K562 (cell line): ENCODE results near the gene GLP1R. TPM values are rescaled to one million over a fixed set of nuclear protein-coding genes. Genes with fewer than 3 reads are reported as not detected.

Experiments used
- ARNT ChIP-seq, 2 experiments: fragments of 450-650 bp; IDR thresholded peaks; 2 replicates each; pipeline ENCODE4 v1.6.1; 2016; ENCODE audit warnings: mild to moderate bottlenecking in 1 of 2
- CBFB ChIP-seq: sonication (generic); formaldehyde crosslinking; IDR thresholded peaks from 2 replicates; pipeline ENCODE4 v1.4.0; 2020; ENCODE audit warnings: mild to moderate bottlenecking, missing genetic modification reagents
- CBX3 ChIP-seq, 2 experiments: IDR thresholded peaks; 1 replicate in 1 of 2; 2 replicates in 1 of 2; pipeline ENCODE4 v1.6.1; 2012; ENCODE audit warnings: inconsistent platforms in 2 of 2, low read length in 2 of 2, borderline replicate concordance in 1 of 2, control low read depth in 1 of 2
- CC2D1A ChIP-seq: fragments of 450-650 bp; IDR thresholded peaks from 2 replicates; pipeline ENCODE4 v1.6.1; 2017; ENCODE audit warnings: mild to moderate bottlenecking
- KDM4B ChIP-seq, 2 experiments: fragments of 450-650 bp in 1 of 2; sonication (generic) in 1 of 2; IDR thresholded peaks; 2 replicates each; pipeline ENCODE4 v1.6.1; 2016 to 2017; ENCODE audit warnings: borderline replicate concordance in 2 of 2, antibody characterized with exemption in 1 of 2, low read depth in 1 of 2, mild to moderate bottlenecking in 1 of 2
- KHSRP ChIP-seq: fragments of 450-650 bp; IDR thresholded peaks from 2 replicates; pipeline ENCODE4 v1.6.1; 2017
- LEF1 ChIP-seq: fragments of 450-650 bp; IDR thresholded peaks from 2 replicates; pipeline ENCODE4 v1.6.1; 2016; ENCODE audit warnings: mild to moderate bottlenecking
- NR4A1 ChIP-seq, 2 experiments: fragments of 250-450 bp in 1 of 2; fragments of 450-650 bp in 1 of 2; sonication (Bioruptor Pico) in 1 of 2; IDR thresholded peaks; 2 replicates each; pipeline versions ENCODE4 v1.4.0 to v1.6.1; 2016 to 2020; ENCODE audit warnings: mild to moderate bottlenecking in 2 of 2, missing compliant biosample characterization in 1 of 2, missing genetic modification characterization in 1 of 2, moderate library complexity in 1 of 2
- NUFIP1 ChIP-seq: fragments of 450-650 bp; IDR thresholded peaks from 2 replicates; pipeline ENCODE4 v1.6.1; 2018; ENCODE audit not compliant: partially characterized antibody
- STAT5A ChIP-seq: IDR thresholded peaks from 2 replicates; pipeline ENCODE4 v1.6.1; 2012; ENCODE audit warnings: low read length, inconsistent platforms, borderline replicate concordance
- ZKSCAN8 ChIP-seq: fragments of 200-800 bp; sonication (Bioruptor generic); IDR thresholded peaks from 2 replicates; pipeline ENCODE4 v1.6.1; 2016; ENCODE audit warnings: missing genetic modification characterization, missing compliant biosample characterization
- ZNF583 ChIP-seq: fragments of 250-450 bp; sonication (Bioruptor Pico); IDR thresholded peaks from 2 replicates; pipeline ENCODE4 v1.4.0; 2020
- ZNF584 ChIP-seq: fragments of 200-800 bp; sonication (Bioruptor generic); IDR thresholded peaks from 2 replicates; pipeline ENCODE4 v1.6.1; 2016; ENCODE audit warnings: low read depth, mild to moderate bottlenecking, missing genetic modification characterization, missing compliant biosample characterization
- ZNF644 ChIP-seq: fragments of 200-800 bp; sonication (Bioruptor generic); IDR thresholded peaks from 2 replicates; pipeline ENCODE4 v1.6.1; 2016; ENCODE audit warnings: low read depth, missing genetic modification characterization, missing compliant biosample characterization
- ZSCAN29 ChIP-seq: fragments of 450-650 bp; IDR thresholded peaks from 2 replicates; pipeline ENCODE4 v1.6.1; 2017
- polyA plus RNA-seq, 8 experiments: library from polyadenylated mRNA; depleted of rRNA in 4 of 8; stranded (reverse) in 5 of 8; unstranded in 3 of 8; fragments of >200 nt; fragmentation: Nextera tagmentation in 2 of 8; fragmentation: Illumina TruSeq in 1 of 8; extraction: Ambion mirVana in 2 of 8; extraction: Trizol in 1 of 8; gene quantifications; 2 replicates each; pipeline versions ENCODE4 v1.2.1 to v1.2.3, GENCODE V29; 2011 to 2014; ENCODE audit warnings: inconsistent platforms in 1 of 8, missing spikeins in 1 of 8
- total RNA-seq, 7 experiments: library from RNA; depleted of rRNA in 6 of 7; stranded (reverse); fragments of >200 nt in 6 of 7; fragmentation: Illumina TruSeq in 2 of 7; extraction: Trizol in 2 of 7; gene quantifications; 2 replicates each; pipeline versions ENCODE4 v1.2.1 to v1.2.3, GENCODE V29; 2011 to 2021; ENCODE audit warnings: low replicate concordance in 1 of 7
- TF ChIP-seq, protein P1 (sequence below): fragments of 250-450 bp; sonication (Bioruptor Pico); IDR thresholded peaks from 2 replicates; pipeline ENCODE4 v1.4.0; 2020; ENCODE audit warnings: mild to moderate bottlenecking, moderate library complexity, borderline replicate concordance
- TF ChIP-seq, protein P2 (sequence below): fragments of 200-800 bp; sonication (Bioruptor generic); IDR thresholded peaks from 2 replicates; pipeline ENCODE4 v1.6.1; 2016; ENCODE audit warnings: missing genetic modification characterization, missing compliant biosample characterization

GLP1R gene
- total and polyA plus RNA-seq, 9 of the 15 experiments (the other 6 are each of a cell fraction or from before 2014, with no cell fraction given) = not detected

DNA sequence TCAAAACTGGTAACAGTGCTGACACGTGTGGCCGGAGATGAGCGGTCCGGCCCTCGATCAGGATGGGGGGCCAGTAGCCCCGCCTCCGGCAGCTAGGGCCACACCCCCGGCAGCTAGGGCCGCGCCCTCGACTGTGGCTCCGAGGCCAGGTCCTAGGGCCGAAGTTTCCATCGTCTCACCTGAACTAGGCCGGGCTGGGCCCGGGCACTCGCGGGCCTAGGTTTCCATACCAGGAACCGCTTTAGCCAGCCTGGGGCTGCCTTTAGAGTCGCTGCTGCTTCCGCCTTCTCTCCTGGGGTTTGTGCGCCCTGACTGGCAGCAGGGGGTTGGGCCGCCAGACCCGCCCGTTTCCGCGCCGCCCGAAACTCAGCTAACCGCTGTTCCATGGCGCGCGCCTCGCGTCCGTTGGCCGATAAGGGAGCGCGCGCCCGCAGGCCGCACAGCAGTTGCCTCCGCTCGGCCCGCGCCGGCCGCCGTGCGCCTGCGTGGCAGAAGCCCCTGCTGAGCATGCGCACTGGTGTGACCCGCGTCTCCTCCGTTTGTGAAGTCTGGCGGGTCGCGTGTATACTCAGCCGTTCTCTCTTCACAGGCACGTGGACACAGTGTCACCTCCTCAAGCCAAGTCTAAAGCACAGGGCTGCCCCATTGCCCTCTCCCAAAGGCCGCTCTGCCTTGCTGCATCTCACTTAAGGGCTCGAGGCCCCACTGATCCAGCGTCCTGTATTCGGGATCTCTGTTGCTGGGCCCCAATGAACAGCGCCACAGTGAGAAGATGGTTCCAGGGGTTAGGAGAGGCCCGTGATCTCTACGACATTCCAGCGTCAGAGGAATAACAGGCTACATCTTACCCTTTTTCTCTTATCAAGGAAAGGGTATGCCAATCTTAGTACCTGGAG is 66.4 kb downstream of the GLP1R start, which contains the start of gene SAYSD1 (continued):
- TF ChIP-seq, protein P1, sequence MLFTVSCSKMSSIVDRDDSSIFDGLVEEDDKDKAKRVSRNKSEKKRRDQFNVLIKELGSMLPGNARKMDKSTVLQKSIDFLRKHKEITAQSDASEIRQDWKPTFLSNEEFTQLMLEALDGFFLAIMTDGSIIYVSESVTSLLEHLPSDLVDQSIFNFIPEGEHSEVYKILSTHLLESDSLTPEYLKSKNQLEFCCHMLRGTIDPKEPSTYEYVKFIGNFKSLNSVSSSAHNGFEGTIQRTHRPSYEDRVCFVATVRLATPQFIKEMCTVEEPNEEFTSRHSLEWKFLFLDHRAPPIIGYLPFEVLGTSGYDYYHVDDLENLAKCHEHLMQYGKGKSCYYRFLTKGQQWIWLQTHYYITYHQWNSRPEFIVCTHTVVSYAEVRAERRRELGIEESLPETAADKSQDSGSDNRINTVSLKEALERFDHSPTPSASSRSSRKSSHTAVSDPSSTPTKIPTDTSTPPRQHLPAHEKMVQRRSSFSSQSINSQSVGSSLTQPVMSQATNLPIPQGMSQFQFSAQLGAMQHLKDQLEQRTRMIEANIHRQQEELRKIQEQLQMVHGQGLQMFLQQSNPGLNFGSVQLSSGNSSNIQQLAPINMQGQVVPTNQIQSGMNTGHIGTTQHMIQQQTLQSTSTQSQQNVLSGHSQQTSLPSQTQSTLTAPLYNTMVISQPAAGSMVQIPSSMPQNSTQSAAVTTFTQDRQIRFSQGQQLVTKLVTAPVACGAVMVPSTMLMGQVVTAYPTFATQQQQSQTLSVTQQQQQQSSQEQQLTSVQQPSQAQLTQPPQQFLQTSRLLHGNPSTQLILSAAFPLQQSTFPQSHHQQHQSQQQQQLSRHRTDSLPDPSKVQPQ = no peak
- TF ChIP-seq ZNF583 (CRISPR knock-in tag) = peak; percentile 79
- TF ChIP-seq NUFIP1 = peak; percentile 41
- peak; percentile 51; the same call in 1 of the 2 replicates for TF ChIP-seq LEF1
- TF ChIP-seq, protein P2, sequence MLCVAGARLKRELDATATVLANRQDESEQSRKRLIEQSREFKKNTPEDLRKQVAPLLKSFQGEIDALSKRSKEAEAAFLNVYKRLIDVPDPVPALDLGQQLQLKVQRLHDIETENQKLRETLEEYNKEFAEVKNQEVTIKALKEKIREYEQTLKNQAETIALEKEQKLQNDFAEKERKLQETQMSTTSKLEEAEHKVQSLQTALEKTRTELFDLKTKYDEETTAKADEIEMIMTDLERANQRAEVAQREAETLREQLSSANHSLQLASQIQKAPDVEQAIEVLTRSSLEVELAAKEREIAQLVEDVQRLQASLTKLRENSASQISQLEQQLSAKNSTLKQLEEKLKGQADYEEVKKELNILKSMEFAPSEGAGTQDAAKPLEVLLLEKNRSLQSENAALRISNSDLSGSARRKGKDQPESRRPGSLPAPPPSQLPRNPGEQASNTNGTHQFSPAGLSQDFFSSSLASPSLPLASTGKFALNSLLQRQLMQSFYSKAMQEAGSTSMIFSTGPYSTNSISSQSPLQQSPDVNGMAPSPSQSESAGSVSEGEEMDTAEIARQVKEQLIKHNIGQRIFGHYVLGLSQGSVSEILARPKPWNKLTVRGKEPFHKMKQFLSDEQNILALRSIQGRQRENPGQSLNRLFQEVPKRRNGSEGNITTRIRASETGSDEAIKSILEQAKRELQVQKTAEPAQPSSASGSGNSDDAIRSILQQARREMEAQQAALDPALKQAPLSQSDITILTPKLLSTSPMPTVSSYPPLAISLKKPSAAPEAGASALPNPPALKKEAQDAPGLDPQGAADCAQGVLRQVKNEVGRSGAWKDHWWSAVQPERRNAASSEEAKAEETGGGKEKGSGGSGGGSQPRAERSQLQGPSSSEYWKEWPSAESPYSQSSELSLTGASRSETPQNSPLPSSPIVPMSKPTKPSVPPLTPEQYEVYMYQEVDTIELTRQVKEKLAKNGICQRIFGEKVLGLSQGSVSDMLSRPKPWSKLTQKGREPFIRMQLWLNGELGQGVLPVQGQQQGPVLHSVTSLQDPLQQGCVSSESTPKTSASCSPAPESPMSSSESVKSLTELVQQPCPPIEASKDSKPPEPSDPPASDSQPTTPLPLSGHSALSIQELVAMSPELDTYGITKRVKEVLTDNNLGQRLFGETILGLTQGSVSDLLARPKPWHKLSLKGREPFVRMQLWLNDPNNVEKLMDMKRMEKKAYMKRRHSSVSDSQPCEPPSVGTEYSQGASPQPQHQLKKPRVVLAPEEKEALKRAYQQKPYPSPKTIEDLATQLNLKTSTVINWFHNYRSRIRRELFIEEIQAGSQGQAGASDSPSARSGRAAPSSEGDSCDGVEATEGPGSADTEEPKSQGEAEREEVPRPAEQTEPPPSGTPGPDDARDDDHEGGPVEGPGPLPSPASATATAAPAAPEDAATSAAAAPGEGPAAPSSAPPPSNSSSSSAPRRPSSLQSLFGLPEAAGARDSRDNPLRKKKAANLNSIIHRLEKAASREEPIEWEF (CRISPR knock-in tag) = no peak
- TF ChIP-seq CC2D1A = peak; percentile 72
- peak; percentile 94 for TF ChIP-seq ZNF644
- TF ChIP-seq KDM4B (IDR thresholded peaks at IDR 0.05; ENCODE audit: borderline replicate concordance in 2 of 2, low read depth in 1 of 2) = no peak
- no peak for TF ChIP-seq NR4A1 (CRISPR knock-in tag; IDR thresholded peaks at IDR 0.05)
- peak; percentile 52; the same call in 1 of the 2 replicates for TF ChIP-seq NR4A1 (tag; IDR thresholded peaks at IDR 0.05)
- TF ChIP-seq ZSCAN29 = no peak
- TF ChIP-seq ARNT (IDR thresholded peaks at IDR 0.05) = peak in 1 of 2 experiments; percentile 42; a peak in 2 of 4 replicates
- peak; percentile 81; the same call in 1 of the 2 replicates for TF ChIP-seq CBFB (CRISPR knock-in tag)
- peak in 1 of 2 experiments; percentile 85; a peak in 1 of 3 replicates for TF ChIP-seq CBX3 (IDR thresholded peaks at IDR 0.05; ENCODE audit: borderline replicate concordance in 1 of 2, low read length in 2 of 2)
- peak; percentile 19; the same call in 1 of the 2 replicates for TF ChIP-seq STAT5A
- no peak for TF ChIP-seq KHSRP
- TF ChIP-seq ZNF584 (CRISPR knock-in tag) = no peak
- no peak for TF ChIP-seq ZKSCAN8 (CRISPR knock-in tag)
